Heart left ventricle (tissue), 16 donors: ENCODE results near the gene KCTD17. TPM values are rescaled to one million over a fixed set of nuclear protein-coding genes. Genes with fewer than 3 reads are reported as not detected.

Experiments
- ATAC-seq, 4 donors: fragments of 200-7000 bp; cut with Tn5 transposase; one replicate each; pipeline ENCODE4 v1.9.1; 2020 to 2022; ENCODE audit warnings: moderate library complexity in 4 of 4, mild to moderate bottlenecking in 3 of 4, moderate number of reproducible peaks in 1 of 4
- DNase-seq, 5 donors: peaks; one replicate each; pipeline ENCODE4 v3.0.0-alpha.2; 2020
- H3K27ac ChIP-seq, 12 donors: fragments of 200-600 bp; sonication (generic) in 4 of 12; one replicate each; pipeline versions ENCODE4 v1.5.0 to v1.8.0; 2016 to 2022; ENCODE audit warnings: mild to moderate bottlenecking in 2 of 12
- H3K27me3 ChIP-seq, 9 donors: fragments of 200-600 bp; sonication (generic) in 2 of 9; one replicate each; pipeline versions ENCODE4 v1.5.1 to v1.8.0; 2016 to 2022; ENCODE audit warnings: mild to moderate bottlenecking in 3 of 9
- H3K36me3 ChIP-seq, 9 donors: fragments of 200-600 bp; sonication (generic) in 2 of 9; one replicate each; pipeline versions ENCODE4 v1.5.0 to v1.8.0; 2018 to 2022; ENCODE audit warnings: mild to moderate bottlenecking in 2 of 9
- H3K4me1 ChIP-seq, 12 donors: fragments of 200-600 bp; sonication (generic) in 4 of 12; one replicate each; pipeline versions ENCODE4 v1.5.0 to v1.8.0; 2016 to 2022; ENCODE audit warnings: mild to moderate bottlenecking in 3 of 12
- H3K4me3 ChIP-seq, 12 donors: fragments of 200-600 bp; sonication (generic) in 4 of 12; one replicate each; pipeline versions ENCODE4 v1.5.0 to v1.8.0; 2017 to 2022; ENCODE audit warnings: mild to moderate bottlenecking in 9 of 12, moderate library complexity in 4 of 12
- H3K9me3 ChIP-seq, 12 donors: fragments of 200-600 bp; sonication (generic) in 4 of 12; one replicate each; pipeline versions ENCODE4 v1.5.0 to v1.8.0; 2016 to 2022; ENCODE audit warnings: mild to moderate bottlenecking in 1 of 12
- CTCF ChIP-seq, 12 donors: fragments of 200-600 bp; sonication (generic) in 4 of 12; IDR thresholded peaks; one replicate each; pipeline versions ENCODE4 v1.5.0 to v1.8.0; 2018 to 2022; ENCODE audit warnings: antibody characterized with exemption in 12 of 12, mild to moderate bottlenecking in 5 of 12
- POLR2A ChIP-seq, 2 donors: fragments of 450-650 bp; IDR thresholded peaks; one replicate each; pipeline ENCODE4 v1.6.1; 2017; ENCODE audit warnings: antibody characterized with exemption in 2 of 2, mild to moderate bottlenecking in 2 of 2, moderate library complexity in 2 of 2
- WGBS, 4 donors: extraction: QIAGEN DNeasy Blood & Tissue Kit in 2 of 4; methylation state at CpG; one replicate each; pipeline versions ENCODE4 v1.1.5 to v1.1.7; 2013 to 2018; 5-methylcytosine and 5-hydroxymethylcytosine counted together
- intact Hi-C, 10 donors: fragments of 100-400 bp; cut with DNase I; formaldehyde crosslinking; loops; one replicate each; pipeline versions ENCODE4 v1.11.1 to v1.14.2; 2022
- polyA plus RNA-seq, 2 donors: library from polyadenylated mRNA; stranded (reverse); fragments of 200-250 nt; gene quantifications; one replicate each; pipeline ENCODE4 v1.2.3, GENCODE V29; 2013
- total RNA-seq, 9 donors: library from RNA; depleted of rRNA in 2 of 9; stranded (reverse); fragments of >200 nt in 2 of 9; fragmentation: NEBNext Ultra II Directional in 3 of 9; extraction: Animal tissue kit (Norgen Biotek cat#: 25700) in 3 of 9; gene quantifications; one replicate each; pipeline versions ENCODE4 v1.1.0 to v1.2.4, GENCODE V29; 2016 to 2023
- donor health status: ischemic (EF 13 %, LVEDD 7.1; RV severe dilation, severe dysfunction).
- donor health status: healthy with polysubstance abuse.
- donor health status: DM: no; HTN: yes; CAD: no.
- donor health status: DM: no; HTN: no; CAD: no.
- donor health status: ischemic (EF 25% LVEDD 6.9; RV normal size, moderate dysfunction).
- donor health status: ischemic (EF 25% LVEDD 5.7; RV mildly dilated, moderate dysfunction).
- donor health status: healthy.
- donor health status: DM: yes; HTN: yes; CAD: no.
- donor health status: ischemic (EF 35%, LVEDD 5.7; RV mildly dilated, moderate dysfunction).
- donor health status: nonischemic (EF 11% LVEDD 7.7; RV severe dilation, severe dysfunction).
- donor health status: DM: yes; HTN: yes; CAD: no.
- donor health status: PGD.
- donor health status: ischemic (EF 29% LVEDD 5.4; RV normal size, mild dysfunction).
- donor health status: nonischemic (EF 23%, LVEDD 6.1; RV moderate dilation, normal function).

KCTD17 gene
- total and polyA plus RNA-seq, 11 donors: 10.8 to 62.0 (median 17.3) TPM

- Histone ChIP-seq H3K4me1 (peaks cover 0 to under 1% (median 0%) of the 10 kb centered on the region in 12 donors), H3K27ac (no peak overlapping the region), H3K9me3 (no peaks in the 10 kb centered on the region), H3K4me3 (no peak overlapping the region), H3K27me3 (peaks cover 3 to 20% (median 10%) of the 10 kb centered on the region in 9 donors), H3K36me3 (peaks cover 0 to 27% (median 0%) of the 10 kb centered on the region in 9 donors)
- TF ChIP-seq POLR2A (IDR thresholded peaks at IDR 0.05) (no peak), CTCF (IDR thresholded peaks at IDR 0.05) (no peak)
- intact Hi-C loops: no loop called here
- peak in 1 of 5 donors; percentile 21 for DNase-seq
- ATAC-seq: no peak
- WGBS, 4 donors: 82 to 88% (median 84%) methylated on average over 28 of the region's 28 CpGs
Measured at GRCh38 chr22:37063431-37064420, 12.2 kb downstream of the KCTD17 start.

- ATAC-seq: no peak
- H3K4me3 ChIP-seq: no peak overlapping the region
- peaks cover 9 to 28% (median 18%) of the 10 kb centered on the region in 9 donors for H3K27me3 ChIP-seq
- TF ChIP-seq CTCF (IDR thresholded peaks at IDR 0.05) (no peak), POLR2A (IDR thresholded peaks at IDR 0.05) (no peak)
- H3K4me1 ChIP-seq: peaks cover 0 to 4% (median 0%) of the 10 kb centered on the region in 12 donors
- intact Hi-C loops: no loop called here
- H3K27ac ChIP-seq: no peak overlapping the region
- 89 to 93% (median 91%) methylated on average over 11 of the region's 11 CpGs for WGBS, 4 donors
- no peak for DNase-seq
- no peaks in the 10 kb centered on the region for H3K9me3 ChIP-seq
- peaks cover 0 to 19% (median 0%) of the 10 kb centered on the region in 9 donors for H3K36me3 ChIP-seq
Measured at GRCh38 chr22:37064553-37064952, 13.0 kb downstream of the KCTD17 start.

- Histone ChIP-seq H3K27me3 (peaks cover 9 to 34% (median 24%) of the 10 kb centered on the region in 9 donors), H3K27ac (no peak overlapping the region), H3K36me3 (peaks cover 0 to 15% (median 0%) of the 10 kb centered on the region in 9 donors), H3K9me3 (no peaks in the 10 kb centered on the region), H3K4me3 (no peak overlapping the region), H3K4me1 (peaks cover 0 to 4% (median 0%) of the 10 kb centered on the region in 12 donors)
- DNase-seq (no peak), ATAC-seq (no peak)
- TF ChIP-seq CTCF (IDR thresholded peaks at IDR 0.05) (no peak), POLR2A (IDR thresholded peaks at IDR 0.05) (no peak)
- intact Hi-C loops: no loop called here
- 83 to 88% (median 85%) methylated on average over 2 to 3 of the region's 3 CpGs for WGBS, 4 donors
Measured at GRCh38 chr22:37065180-37065579, 13.6 kb downstream of the KCTD17 start.

- Histone ChIP-seq H3K27ac (no peak overlapping the region), H3K4me3 (no peak overlapping the region), H3K4me1 (peaks cover 0 to 4% (median 0%) of the 10 kb centered on the region in 12 donors), H3K36me3 (peaks cover 0 to 7% (median 0%) of the 10 kb centered on the region in 9 donors), H3K27me3 (peaks cover 9 to 42% (median 27%) of the 10 kb centered on the region in 9 donors), H3K9me3 (no peaks in the 10 kb centered on the region)
- DNase-seq: no peak
- no peak for ATAC-seq
- no peak for TF ChIP-seq CTCF (IDR thresholded peaks at IDR 0.05)
- TF ChIP-seq POLR2A (IDR thresholded peaks at IDR 0.05): no peak
- 81 to 88% (median 85%) methylated on average over 3 to 9 of the region's 9 CpGs for WGBS, 4 donors
- intact Hi-C loops: no loop called here
Measured at GRCh38 chr22:37065961-37066360, 14.4 kb downstream of the KCTD17 start.
